AG10803 (cell line): ENCODE measurements around the gene ERGIC2.
"Not testable (repeated sequence)": the region's sequence is repeated elsewhere in the genome, so short reads cannot be mapped to it uniquely, and the experiment has no call there.

ENCODE experiments used
- DNase-seq: peaks from one replicate; pipeline ENCODE4 v3.0.0; 2010; ENCODE audit warnings: low read depth
- H3K4me3 ChIP-seq: 2 replicates; pipeline ENCODE4 v1.5.1; 2011; ENCODE audit warnings: mild to moderate bottlenecking, low read length, control low read depth
- CTCF ChIP-seq: conservative IDR thresholded peaks from 2 replicates; pipeline ENCODE4 v1.5.1; 2011; ENCODE audit warnings: mild to moderate bottlenecking, low read length, control low read depth, inconsistent platforms

Gene ERGIC2

GRCh38 chr12:29304388-29304787 lies 76.6 kb downstream of the ERGIC2 start:
- no peak for DNase-seq
- H3K4me3 ChIP-seq: no peak overlapping the region
- TF ChIP-seq CTCF: no peak

- no peak for DNase-seq
- TF ChIP-seq CTCF: no peak
- no peak overlapping the region for H3K4me3 ChIP-seq
Measured at GRCh38 chr12:29301114-29301513, 79.9 kb downstream of the ERGIC2 start.

- TF ChIP-seq CTCF: no peak
Measured at GRCh38 chr12:29299633-29300032, 81.3 kb downstream of the ERGIC2 start.

GRCh38 chr12:29291226-29291625 lies 89.7 kb downstream of the ERGIC2 start:
- no peak for DNase-seq
- no peak overlapping the region for H3K4me3 ChIP-seq
- no peak for TF ChIP-seq CTCF

More at GRCh38 chr12:29299633-29300032, 81.3 kb downstream of the ERGIC2 start:
- DNase-seq: no peak
- H3K4me3 ChIP-seq: no peak overlapping the region

GRCh38 chr12:29290475-29290874 lies 90.5 kb downstream of the ERGIC2 start:
- DNase-seq, H3K4me3 ChIP-seq: not testable (repeated sequence)

GRCh38 chr12:29288031-29288430 lies 92.9 kb downstream of the ERGIC2 start:
- no peak for DNase-seq
- H3K4me3 ChIP-seq: no peak overlapping the region
- TF ChIP-seq CTCF: no peak

- no peak for TF ChIP-seq CTCF
- H3K4me3 ChIP-seq: no peak overlapping the region
- DNase-seq: no peak
Measured at GRCh38 chr12:29287622-29288021, 93.3 kb downstream of the ERGIC2 start.
